Cardiac muscle cell (in vitro differentiated cells and primary cell): ENCODE results near the gene EPS15. TPM values are rescaled to one million over a fixed set of nuclear protein-coding genes. Genes with fewer than 3 reads are reported as not detected.
"Not testable (repeated sequence)": the region's sequence is repeated elsewhere in the genome, so short reads cannot be mapped to it uniquely, and the experiment has no call there.

Source experiments
- DNase-seq, 2 donors: peaks; one replicate each; pipeline versions ENCODE4 v3.0.0 to v3.0.0-alpha.2; 2010 to 2017; ENCODE audit warnings: low read depth in 1 of 2, low spot score in 1 of 2
- H3K27ac ChIP-seq: fragments of 200-600 bp; sonication (generic); 2 replicates; pipeline ENCODE4 v1.5.1; 2016
- H3K27me3 ChIP-seq: fragments of 200-600 bp; sonication (generic); 2 replicates; pipeline ENCODE4 v1.6.0; 2016; ENCODE audit warnings: control low read depth
- H3K36me3 ChIP-seq: fragments of 200-600 bp; sonication (generic); 2 replicates; pipeline ENCODE4 v1.5.1; 2016; ENCODE audit warnings: control low read depth
- H3K4me1 ChIP-seq: fragments of 200-600 bp; sonication (generic); 2 replicates; pipeline ENCODE4 v1.8.1; 2017; ENCODE audit warnings: low read depth, mild to moderate bottlenecking, mixed run types
- H3K4me3 ChIP-seq: fragments of 200-600 bp; sonication (generic); 2 replicates; pipeline ENCODE4 v1.5.1; 2016; ENCODE audit warnings: mild to moderate bottlenecking
- H3K9me3 ChIP-seq: fragments of 200-600 bp; sonication (generic); 2 replicates; pipeline ENCODE4 v1.5.1; 2017; ENCODE audit warnings: low read depth, mild to moderate bottlenecking, control low read depth
- CTCF ChIP-seq: IDR thresholded peaks from 2 replicates; pipeline ENCODE4 v1.5.1; 2012; ENCODE audit warnings: low read depth, mild to moderate bottlenecking, low read length
- polyA plus RNA-seq: library from polyadenylated mRNA; unstranded; fragments of >200 nt; fragmentation: Nextera tagmentation; extraction: Ambion mirVana; gene quantifications from 2 replicates; pipeline ENCODE4 v1.2.1, GENCODE V29; 2016
- total RNA-seq: library from RNA; depleted of rRNA; stranded (reverse); fragments of >200 nt; gene quantifications from 2 replicates; pipeline ENCODE4 v1.2.3, GENCODE V29; 2016

EPS15 gene
- total and polyA plus RNA-seq, 2 experiments from 2014 or later: 34.1 to 110 TPM

DNA sequence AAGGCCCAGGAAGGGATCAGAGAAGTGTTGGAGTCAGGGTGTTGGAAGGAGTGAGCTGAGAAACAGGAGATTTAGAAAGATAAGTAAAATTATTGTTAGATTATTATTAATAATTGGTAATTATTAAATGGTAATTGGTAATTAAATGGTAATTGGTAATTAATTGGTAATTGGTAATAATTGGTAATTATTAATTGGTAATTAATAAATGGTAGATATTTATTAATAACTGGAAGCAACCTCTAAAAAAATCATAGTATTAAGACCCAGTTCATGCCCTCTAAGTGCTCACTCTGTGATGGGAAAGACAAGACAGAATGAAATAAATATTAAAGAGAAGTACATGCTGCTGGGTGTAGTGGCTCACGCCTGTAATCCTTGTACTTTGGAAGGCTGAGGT is 13.8 kb upstream of the EPS15 start:
- no peak for TF ChIP-seq CTCF
- Histone ChIP-seq H3K27ac (no peak overlapping the region), H3K4me3 (no peak overlapping the region), H3K4me1 (peaks cover 8% of the 10 kb centered on the region), H3K27me3 (no peaks in the 10 kb centered on the region), H3K9me3 (no peaks in the 10 kb centered on the region), H3K36me3 (no peaks in the 10 kb centered on the region)
- no peak for DNase-seq

- H3K36me3 ChIP-seq, DNase-seq: not testable (repeated sequence)
These were observed 11.4 kb upstream of the EPS15 start for GRCh38 chr1:51530447-51530846.

DNA sequence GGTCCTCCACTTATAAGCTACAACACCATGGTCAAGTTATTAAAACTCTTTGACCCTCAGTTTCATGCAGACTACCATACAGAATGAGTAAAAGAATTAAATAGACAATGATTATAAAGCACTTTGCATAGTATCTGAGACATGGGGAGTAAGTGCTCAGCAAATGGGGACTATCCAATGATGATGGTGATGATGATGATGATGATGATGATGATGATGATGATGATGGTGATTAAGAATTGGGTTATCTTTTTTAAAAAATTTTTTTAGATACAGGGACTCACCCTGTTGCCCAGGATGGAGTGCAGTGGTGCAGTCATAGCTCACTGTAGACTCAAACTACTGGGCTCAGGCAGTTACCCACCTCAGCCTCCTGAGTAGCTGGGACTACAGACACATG is 8.1 kb upstream of the EPS15 start:
- DNase-seq: no peak
- H3K27me3 ChIP-seq: no peaks in the 10 kb centered on the region
- no peak overlapping the region for H3K4me3 ChIP-seq
- H3K27ac ChIP-seq: no peak overlapping the region
- no peak for TF ChIP-seq CTCF
- H3K9me3 ChIP-seq: no peaks in the 10 kb centered on the region
- H3K36me3 ChIP-seq: no peaks in the 10 kb centered on the region
- no peaks in the 10 kb centered on the region for H3K4me1 ChIP-seq

More at GRCh38 chr1:51530447-51530846, 11.4 kb upstream of the EPS15 start:
- not testable (repeated sequence) for H3K4me3 ChIP-seq, H3K4me1 ChIP-seq, H3K9me3 ChIP-seq, H3K27me3 ChIP-seq, H3K27ac ChIP-seq

- no peak for TF ChIP-seq CTCF
- Histone ChIP-seq H3K4me1 (no peaks in the 10 kb centered on the region), H3K36me3 (no peaks in the 10 kb centered on the region), H3K9me3 (no peaks in the 10 kb centered on the region), H3K27me3 (no peaks in the 10 kb centered on the region), H3K27ac (no peak overlapping the region), H3K4me3 (no peak overlapping the region)
- no peak for DNase-seq
These were observed 7.2 kb upstream of the EPS15 start for GRCh38 chr1:51526248-51526647.

- H3K36me3 ChIP-seq: no peaks in the 10 kb centered on the region
- no peak for DNase-seq
- no peak overlapping the region for H3K27ac ChIP-seq
- H3K4me1 ChIP-seq: no peaks in the 10 kb centered on the region
- H3K9me3 ChIP-seq: no peaks in the 10 kb centered on the region
- H3K27me3 ChIP-seq: no peaks in the 10 kb centered on the region
- H3K4me3 ChIP-seq: no peak overlapping the region
- no peak for TF ChIP-seq CTCF
These were observed 6.2 kb upstream of the EPS15 start for GRCh38 chr1:51525295-51525694.

DNA sequence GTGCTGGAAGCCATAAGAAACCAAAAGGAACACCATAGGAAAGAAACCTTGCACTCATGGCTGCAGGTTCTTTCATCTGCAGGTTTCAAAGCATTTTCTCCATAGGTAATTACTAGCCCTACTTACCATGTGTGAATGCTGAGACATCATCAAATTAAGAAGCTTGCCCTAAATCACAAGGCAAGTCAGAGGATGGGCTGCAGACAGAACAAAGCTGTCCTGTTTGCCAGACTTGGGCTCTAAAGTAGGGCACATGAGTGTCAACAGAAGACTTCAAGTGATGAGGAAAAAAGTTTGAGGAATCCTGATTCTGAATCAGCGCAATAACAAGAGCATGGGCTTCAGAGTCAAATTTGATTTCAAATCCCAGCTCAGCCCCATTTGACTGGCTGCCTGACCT is 5.8 kb upstream of the EPS15 start:
- no peak overlapping the region for H3K4me3 ChIP-seq
- no peaks in the 10 kb centered on the region for H3K27me3 ChIP-seq
- H3K4me1 ChIP-seq: no peaks in the 10 kb centered on the region
- no peaks in the 10 kb centered on the region for H3K36me3 ChIP-seq
- H3K9me3 ChIP-seq: no peaks in the 10 kb centered on the region
- TF ChIP-seq CTCF: no peak
- H3K27ac ChIP-seq: no peak overlapping the region
- DNase-seq: no peak
